Psoas muscle (tissue), 8 donors: ENCODE data around the gene MRC2. TPM values are rescaled to one million over a fixed set of nuclear protein-coding genes. Genes with fewer than 3 reads are reported as not detected.

Source experiments
- ATAC-seq, 4 donors: fragments of 200-7000 bp; cut with Tn5 transposase; one replicate each; pipeline ENCODE4 v1.9.1; 2020; ENCODE audit warnings: moderate library complexity in 3 of 4, mild to moderate bottlenecking in 2 of 4
- DNase-seq, 2 donors: peaks; one replicate each; pipeline ENCODE4 v3.0.0-alpha.2; 2020
- H3K27ac ChIP-seq: fragments of 200-600 bp; one replicate; pipeline ENCODE4 v1.8.0; 2022
- H3K27me3 ChIP-seq, 3 donors: fragments of 200-600 bp in 1 of 3; one replicate each; pipeline versions ENCODE4 v1.6.1 to v1.8.0; 2013 to 2022; ENCODE audit warnings: low read length in 2 of 3, mild to moderate bottlenecking in 2 of 3, moderate library complexity in 1 of 3; ENCODE audit not compliant: insufficient read depth in 3 of 3
- H3K36me3 ChIP-seq, 2 donors: fragments of 200-600 bp in 1 of 2; one replicate each; pipeline versions ENCODE4 v1.6.1 to v1.8.0; 2013 to 2022; ENCODE audit warnings: low read depth in 1 of 2, mild to moderate bottlenecking in 1 of 2, moderate library complexity in 1 of 2; ENCODE audit not compliant: insufficient read depth in 1 of 2
- H3K4me1 ChIP-seq: fragments of 200-600 bp; one replicate; pipeline ENCODE4 v1.8.0; 2022
- H3K4me3 ChIP-seq: fragments of 200-600 bp; one replicate; pipeline ENCODE4 v1.8.0; 2022; ENCODE audit warnings: mild to moderate bottlenecking
- H3K9me3 ChIP-seq: fragments of 200-600 bp; one replicate; pipeline ENCODE4 v1.8.0; 2022
- WGBS, 3 donors: extraction: QIAGEN DNeasy Blood & Tissue Kit; methylation state at CpG; one replicate each; pipeline versions ENCODE4 v1.1.6 to v1.1.7; 2013; 5-methylcytosine and 5-hydroxymethylcytosine counted together
- intact Hi-C, 2 donors: fragments of 100-400 bp; cut with DNase I; formaldehyde crosslinking; loops; one replicate each; pipeline versions ENCODE4 v1.11.0 to v1.14.2; 2022
- polyA plus RNA-seq, 3 donors: library from polyadenylated mRNA; stranded (reverse); fragments of 200-250 nt; gene quantifications; one replicate each; pipeline ENCODE4 v1.2.3, GENCODE V29; 2013
- total RNA-seq, 4 donors: library from RNA; stranded (reverse); fragmentation: NEBNext Ultra II Directional in 2 of 4; extraction: Animal tissue kit (Norgen Biotek cat#: 25700) in 2 of 4; gene quantifications; one replicate each; pipeline versions ENCODE4 v1.2.1 to v1.2.4, GENCODE V29; 2021 to 2023
- TF ChIP-seq, protein P1 (sequence below): fragments of 200-600 bp; IDR thresholded peaks from one replicate; pipeline ENCODE4 v1.8.0; 2022; ENCODE audit warnings: antibody characterized with exemption
- donor health status: healthy with polysubstance abuse.
- donor health status: DM: no; HTN: no; CAD: no; lungs with moderate emphysema.
- donor health status: Bipolar disorder and iron deficiency.
- donor health status: healthy.
- donor health status: DM: yes; HTN: yes; CAD: no.
- donor health status: DM: no; HTN: no; CAD: no.
- donor health status: DM: no; HTN: no; CAD: no.
- donor health status: DM: yes; HTN: yes; CAD: no.

The MRC2 gene
- total and polyA plus RNA-seq, 7 donors = 3.5 to 17.5 (median 5.9) TPM

DNA sequence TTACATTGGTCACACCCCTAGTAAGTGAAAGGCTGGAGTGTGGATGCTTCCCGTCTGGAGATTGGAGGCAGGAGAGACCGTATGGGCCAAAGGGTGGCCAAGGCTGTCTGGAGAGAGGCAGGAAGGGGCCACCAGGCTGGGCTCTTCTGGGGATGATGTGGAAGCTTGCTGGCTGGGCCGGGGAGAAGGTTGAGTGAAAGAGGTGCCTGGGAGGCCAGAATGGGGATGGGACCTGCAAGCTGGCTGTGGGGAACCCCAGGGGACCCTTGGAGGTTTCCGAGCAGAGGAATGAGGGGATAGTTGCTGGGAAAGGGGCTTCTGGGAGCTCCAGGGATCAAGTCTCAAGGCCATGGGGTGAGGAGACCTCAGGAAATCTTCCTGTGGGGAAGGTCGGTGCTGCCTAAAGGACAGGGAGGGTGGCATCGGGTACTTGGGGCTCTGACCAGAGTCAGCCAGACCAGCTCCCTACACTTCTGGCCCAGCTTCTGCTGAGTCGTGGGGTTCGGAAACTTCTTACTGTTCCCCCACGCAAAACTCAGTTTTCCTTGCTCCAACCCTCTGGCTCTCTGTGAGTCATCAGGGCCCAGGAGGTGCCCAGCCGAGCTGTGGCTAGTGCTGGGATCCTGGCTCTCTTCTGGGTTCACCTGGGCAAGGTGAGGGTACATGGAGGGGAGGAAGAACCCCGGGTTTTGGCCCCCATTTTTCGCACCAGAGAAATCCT lies 3.1 kb downstream of the MRC2 start:
- intact Hi-C loops = no loop called here
- H3K27ac ChIP-seq = no peak overlapping the region
- DNase-seq (no peak), ATAC-seq (no peak)
- no peaks in the 10 kb centered on the region for H3K9me3 ChIP-seq
- WGBS, 3 donors = 76 to 82% (median 82%) methylated on average over 12 of the region's 12 CpGs
- TF ChIP-seq, protein P1, sequence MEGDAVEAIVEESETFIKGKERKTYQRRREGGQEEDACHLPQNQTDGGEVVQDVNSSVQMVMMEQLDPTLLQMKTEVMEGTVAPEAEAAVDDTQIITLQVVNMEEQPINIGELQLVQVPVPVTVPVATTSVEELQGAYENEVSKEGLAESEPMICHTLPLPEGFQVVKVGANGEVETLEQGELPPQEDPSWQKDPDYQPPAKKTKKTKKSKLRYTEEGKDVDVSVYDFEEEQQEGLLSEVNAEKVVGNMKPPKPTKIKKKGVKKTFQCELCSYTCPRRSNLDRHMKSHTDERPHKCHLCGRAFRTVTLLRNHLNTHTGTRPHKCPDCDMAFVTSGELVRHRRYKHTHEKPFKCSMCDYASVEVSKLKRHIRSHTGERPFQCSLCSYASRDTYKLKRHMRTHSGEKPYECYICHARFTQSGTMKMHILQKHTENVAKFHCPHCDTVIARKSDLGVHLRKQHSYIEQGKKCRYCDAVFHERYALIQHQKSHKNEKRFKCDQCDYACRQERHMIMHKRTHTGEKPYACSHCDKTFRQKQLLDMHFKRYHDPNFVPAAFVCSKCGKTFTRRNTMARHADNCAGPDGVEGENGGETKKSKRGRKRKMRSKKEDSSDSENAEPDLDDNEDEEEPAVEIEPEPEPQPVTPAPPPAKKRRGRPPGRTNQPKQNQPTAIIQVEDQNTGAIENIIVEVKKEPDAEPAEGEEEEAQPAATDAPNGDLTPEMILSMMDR = no peak
- H3K36me3 ChIP-seq = no peaks in the 10 kb centered on the region
- peaks cover 0 to 31% (median 13%) of the 10 kb centered on the region in 3 donors for H3K27me3 ChIP-seq
- H3K4me3 ChIP-seq = no peak overlapping the region
- H3K4me1 ChIP-seq = peaks cover 5% of the 10 kb centered on the region

DNA sequence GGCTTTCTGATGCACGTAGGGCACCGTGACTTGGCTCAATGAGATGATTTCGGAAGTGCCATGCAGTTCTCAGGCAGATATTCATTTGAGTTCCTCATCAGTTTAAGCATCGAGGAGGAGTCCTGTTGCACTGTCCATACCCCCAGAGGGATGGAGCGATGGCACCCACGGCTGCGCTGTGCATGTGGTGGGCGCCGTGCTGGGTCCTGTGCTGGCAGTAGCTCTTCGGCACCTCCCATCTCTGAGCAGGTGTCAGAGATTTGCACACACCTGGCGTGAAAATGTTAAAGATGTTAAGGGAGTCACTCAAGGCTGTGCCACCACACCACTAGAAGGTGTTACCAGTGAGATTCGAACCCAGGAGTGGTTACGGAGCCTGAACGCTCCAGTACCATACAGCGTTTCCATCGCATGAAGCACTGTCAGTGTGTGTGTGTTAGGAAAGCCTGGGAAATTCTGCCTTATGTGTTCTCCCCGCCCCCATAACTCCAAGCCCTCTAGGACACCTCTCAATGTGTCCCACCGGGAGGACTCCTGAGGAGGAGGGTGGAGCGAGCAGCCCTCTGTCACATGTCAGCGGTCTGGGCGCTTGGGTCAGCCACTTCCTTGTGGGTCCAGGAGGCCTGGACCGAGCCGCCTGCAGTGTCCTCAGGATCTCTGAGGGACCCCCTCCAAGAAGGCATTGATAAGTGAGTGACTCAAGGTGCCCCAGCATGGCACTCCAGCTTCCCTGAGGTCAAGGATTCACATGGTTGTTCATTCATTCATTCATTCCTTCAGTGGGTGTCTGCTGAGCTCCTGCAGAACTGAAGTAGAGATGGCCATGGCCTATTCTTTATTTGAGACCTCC lies 3.8 kb downstream of the MRC2 start:
- TF ChIP-seq, protein P1 = no peak
- 90 to 91% (median 91%) methylated on average over 23 of the region's 23 CpGs for WGBS, 3 donors
- no peaks in the 10 kb centered on the region for H3K36me3 ChIP-seq
- DNase-seq = no peak
- H3K27ac ChIP-seq = no peak overlapping the region
- peaks cover 5% of the 10 kb centered on the region for H3K4me1 ChIP-seq
- no peaks in the 10 kb centered on the region for H3K9me3 ChIP-seq
- H3K4me3 ChIP-seq = no peak overlapping the region
- peaks cover 0 to 24% (median 11%) of the 10 kb centered on the region in 3 donors for H3K27me3 ChIP-seq
- intact Hi-C loops = no loop called here
- no peak for ATAC-seq

- Histone ChIP-seq H3K4me3 (no peak overlapping the region), H3K4me1 (no peaks in the 10 kb centered on the region), H3K9me3 (no peaks in the 10 kb centered on the region), H3K36me3 (no peaks in the 10 kb centered on the region), H3K27me3 (peaks cover 0 to 19% (median 6%) of the 10 kb centered on the region in 3 donors), H3K27ac (no peak overlapping the region)
- intact Hi-C loops = no loop called here
- DNase-seq = no peak
- ATAC-seq = no peak
- TF ChIP-seq, protein P1 = no peak
- WGBS, 3 donors = 75 to 80% (median 76%) methylated on average over 27 of the region's 27 CpGs
Measured at GRCh38 chr17:62631936-62632924, 4.8 kb downstream of the MRC2 start.

DNA sequence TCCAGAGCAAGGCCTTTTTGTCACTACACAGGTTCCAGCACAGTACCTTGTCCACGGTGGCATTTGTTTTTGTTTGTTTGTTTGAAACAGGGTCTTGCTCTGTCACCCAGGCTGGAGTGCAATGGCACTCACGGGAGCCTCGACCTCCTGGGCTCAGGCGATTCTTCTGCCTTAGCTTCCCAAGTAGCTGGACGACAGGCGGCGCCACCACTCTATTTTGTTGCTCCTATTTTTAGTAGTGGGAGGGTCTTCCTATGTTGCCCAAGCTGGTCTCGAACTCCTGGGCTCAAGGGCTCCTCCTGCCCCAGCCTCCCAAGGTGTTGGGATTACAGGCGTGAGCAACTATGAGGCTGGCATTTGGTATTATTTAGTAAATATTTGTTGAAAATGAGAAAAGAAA lies 10.3 kb downstream of the MRC2 start:
- no peak for ATAC-seq
- TF ChIP-seq, protein P1 = no peak
- 68 to 78% (median 74%) methylated on average over 9 of the region's 9 CpGs for WGBS, 3 donors
- H3K27me3 ChIP-seq = no peaks in the 10 kb centered on the region
- H3K4me1 ChIP-seq = no peaks in the 10 kb centered on the region
- no peak overlapping the region for H3K4me3 ChIP-seq
- no peak overlapping the region for H3K27ac ChIP-seq
- no peak for DNase-seq
- intact Hi-C loops = no loop called here
- no peaks in the 10 kb centered on the region for H3K36me3 ChIP-seq
- H3K9me3 ChIP-seq = no peaks in the 10 kb centered on the region
